Measurements from ENCODE around the gene CHMP3. TPM values are rescaled to one million over a fixed set of nuclear protein-coding genes. Genes with fewer than 3 reads are reported as not detected.

CHMP3 gene
- total and polyA plus RNA-seq, 2 of the 13 experiments (the other 11 are each of a cell fraction or from before 2014, with no cell fraction given): 64.1 to 114 TPM

DNA sequence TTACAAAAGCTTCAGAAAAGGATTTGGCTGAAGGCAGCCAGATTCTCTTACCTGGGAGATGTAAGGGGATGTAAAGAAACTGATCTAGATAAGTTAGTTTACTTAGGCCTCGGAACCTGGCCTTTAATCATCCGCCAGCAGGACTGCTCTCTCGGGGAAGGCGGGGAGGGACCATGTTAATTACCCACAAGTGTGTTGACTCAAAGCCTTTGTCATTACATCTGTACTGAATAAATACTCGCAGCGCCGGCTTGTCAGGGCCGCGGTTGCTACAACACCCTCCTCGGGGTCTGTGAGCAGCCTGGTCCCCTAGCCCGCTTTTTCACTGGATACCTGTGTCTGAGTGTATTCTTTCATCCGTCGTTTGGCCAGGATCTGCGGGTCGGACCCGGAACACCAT is 6.7 kb downstream of the CHMP3 start (continued):
- TF ChIP-seq, protein P1, sequence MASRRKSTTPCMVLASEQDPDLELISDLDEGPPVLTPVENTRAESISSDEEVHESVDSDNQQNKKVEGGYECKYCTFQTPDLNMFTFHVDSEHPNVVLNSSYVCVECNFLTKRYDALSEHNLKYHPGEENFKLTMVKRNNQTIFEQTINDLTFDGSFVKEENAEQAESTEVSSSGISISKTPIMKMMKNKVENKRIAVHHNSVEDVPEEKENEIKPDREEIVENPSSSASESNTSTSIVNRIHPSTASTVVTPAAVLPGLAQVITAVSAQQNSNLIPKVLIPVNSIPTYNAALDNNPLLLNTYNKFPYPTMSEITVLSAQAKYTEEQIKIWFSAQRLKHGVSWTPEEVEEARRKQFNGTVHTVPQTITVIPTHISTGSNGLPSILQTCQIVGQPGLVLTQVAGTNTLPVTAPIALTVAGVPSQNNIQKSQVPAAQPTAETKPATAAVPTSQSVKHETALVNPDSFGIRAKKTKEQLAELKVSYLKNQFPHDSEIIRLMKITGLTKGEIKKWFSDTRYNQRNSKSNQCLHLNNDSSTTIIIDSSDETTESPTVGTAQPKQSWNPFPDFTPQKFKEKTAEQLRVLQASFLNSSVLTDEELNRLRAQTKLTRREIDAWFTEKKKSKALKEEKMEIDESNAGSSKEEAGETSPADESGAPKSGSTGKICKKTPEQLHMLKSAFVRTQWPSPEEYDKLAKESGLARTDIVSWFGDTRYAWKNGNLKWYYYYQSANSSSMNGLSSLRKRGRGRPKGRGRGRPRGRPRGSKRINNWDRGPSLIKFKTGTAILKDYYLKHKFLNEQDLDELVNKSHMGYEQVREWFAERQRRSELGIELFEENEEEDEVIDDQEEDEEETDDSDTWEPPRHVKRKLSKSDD (CRISPR knock-in tag; IDR thresholded peaks at IDR 0.05; ENCODE audit: low read depth): peak; percentile 60; the same call in 1 of the 2 replicates
- TF ChIP-seq ZNF598 (CRISPR knock-in tag; IDR thresholded peaks at IDR 0.05; ENCODE audit: borderline replicate concordance) (no peak), ZNF484 (CRISPR knock-in tag; IDR thresholded peaks at IDR 0.05; ENCODE audit: borderline replicate concordance, low read depth) (no peak), RARG (CRISPR knock-in tag; IDR thresholded peaks at IDR 0.05; ENCODE audit: low read depth) (no peak), BORCS8-MEF2B (CRISPR knock-in tag; IDR thresholded peaks at IDR 0.05) (0 out of 2 replicates have a peak, but pooled peaks have one; percentile 19), RCOR2 (CRISPR knock-in tag; IDR thresholded peaks at IDR 0.05) (peak; percentile 79), ZFP1 (CRISPR knock-in tag; IDR thresholded peaks at IDR 0.05) (peak; percentile 91), ZNF468 (CRISPR knock-in tag; IDR thresholded peaks at IDR 0.05) (no peak), KDM2A (CRISPR knock-in tag; IDR thresholded peaks at IDR 0.05; ENCODE audit: borderline replicate concordance, low read depth) (peak; percentile 69; the same call in 1 of the 2 replicates), GATAD1 (CRISPR knock-in tag; IDR thresholded peaks at IDR 0.05) (peak; percentile 27; the same call in 1 of the 2 replicates), ZNF3 (CRISPR knock-in tag; IDR thresholded peaks at IDR 0.05) (no peak), ZNF446 (CRISPR knock-in tag; IDR thresholded peaks at IDR 0.05) (no peak), ERF (CRISPR knock-in tag; IDR thresholded peaks at IDR 0.05) (0 out of 2 replicates have a peak, but pooled peaks have one; percentile 55), ZNF550 (CRISPR knock-in tag; IDR thresholded peaks at IDR 0.05; ENCODE audit: borderline replicate concordance) (no peak), FOSL2 (CRISPR knock-in tag; IDR thresholded peaks at IDR 0.05) (peak; percentile 80)
- TF ChIP-seq, protein P2, sequence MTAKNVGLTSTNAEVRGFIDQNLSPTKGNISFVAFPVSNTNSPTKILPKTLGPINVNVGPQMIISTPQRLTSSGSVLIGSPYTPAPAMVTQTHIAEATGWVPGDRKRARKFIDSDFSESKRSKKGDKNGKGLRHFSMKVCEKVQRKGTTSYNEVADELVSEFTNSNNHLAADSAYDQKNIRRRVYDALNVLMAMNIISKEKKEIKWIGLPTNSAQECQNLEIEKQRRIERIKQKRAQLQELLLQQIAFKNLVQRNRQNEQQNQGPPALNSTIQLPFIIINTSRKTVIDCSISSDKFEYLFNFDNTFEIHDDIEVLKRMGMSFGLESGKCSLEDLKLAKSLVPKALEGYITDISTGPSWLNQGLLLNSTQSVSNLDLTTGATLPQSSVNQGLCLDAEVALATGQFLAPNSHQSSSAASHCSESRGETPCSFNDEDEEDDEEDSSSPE (CRISPR knock-in tag; IDR thresholded peaks at IDR 0.05): 0 out of 2 replicates have a peak, but pooled peaks have one; percentile 16
- TF ChIP-seq, protein P3, sequence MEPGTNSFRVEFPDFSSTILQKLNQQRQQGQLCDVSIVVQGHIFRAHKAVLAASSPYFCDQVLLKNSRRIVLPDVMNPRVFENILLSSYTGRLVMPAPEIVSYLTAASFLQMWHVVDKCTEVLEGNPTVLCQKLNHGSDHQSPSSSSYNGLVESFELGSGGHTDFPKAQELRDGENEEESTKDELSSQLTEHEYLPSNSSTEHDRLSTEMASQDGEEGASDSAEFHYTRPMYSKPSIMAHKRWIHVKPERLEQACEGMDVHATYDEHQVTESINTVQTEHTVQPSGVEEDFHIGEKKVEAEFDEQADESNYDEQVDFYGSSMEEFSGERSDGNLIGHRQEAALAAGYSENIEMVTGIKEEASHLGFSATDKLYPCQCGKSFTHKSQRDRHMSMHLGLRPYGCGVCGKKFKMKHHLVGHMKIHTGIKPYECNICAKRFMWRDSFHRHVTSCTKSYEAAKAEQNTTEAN (CRISPR knock-in tag; conservative IDR thresholded peaks at IDR 0.05): no peak
- TF ChIP-seq, protein P4, sequence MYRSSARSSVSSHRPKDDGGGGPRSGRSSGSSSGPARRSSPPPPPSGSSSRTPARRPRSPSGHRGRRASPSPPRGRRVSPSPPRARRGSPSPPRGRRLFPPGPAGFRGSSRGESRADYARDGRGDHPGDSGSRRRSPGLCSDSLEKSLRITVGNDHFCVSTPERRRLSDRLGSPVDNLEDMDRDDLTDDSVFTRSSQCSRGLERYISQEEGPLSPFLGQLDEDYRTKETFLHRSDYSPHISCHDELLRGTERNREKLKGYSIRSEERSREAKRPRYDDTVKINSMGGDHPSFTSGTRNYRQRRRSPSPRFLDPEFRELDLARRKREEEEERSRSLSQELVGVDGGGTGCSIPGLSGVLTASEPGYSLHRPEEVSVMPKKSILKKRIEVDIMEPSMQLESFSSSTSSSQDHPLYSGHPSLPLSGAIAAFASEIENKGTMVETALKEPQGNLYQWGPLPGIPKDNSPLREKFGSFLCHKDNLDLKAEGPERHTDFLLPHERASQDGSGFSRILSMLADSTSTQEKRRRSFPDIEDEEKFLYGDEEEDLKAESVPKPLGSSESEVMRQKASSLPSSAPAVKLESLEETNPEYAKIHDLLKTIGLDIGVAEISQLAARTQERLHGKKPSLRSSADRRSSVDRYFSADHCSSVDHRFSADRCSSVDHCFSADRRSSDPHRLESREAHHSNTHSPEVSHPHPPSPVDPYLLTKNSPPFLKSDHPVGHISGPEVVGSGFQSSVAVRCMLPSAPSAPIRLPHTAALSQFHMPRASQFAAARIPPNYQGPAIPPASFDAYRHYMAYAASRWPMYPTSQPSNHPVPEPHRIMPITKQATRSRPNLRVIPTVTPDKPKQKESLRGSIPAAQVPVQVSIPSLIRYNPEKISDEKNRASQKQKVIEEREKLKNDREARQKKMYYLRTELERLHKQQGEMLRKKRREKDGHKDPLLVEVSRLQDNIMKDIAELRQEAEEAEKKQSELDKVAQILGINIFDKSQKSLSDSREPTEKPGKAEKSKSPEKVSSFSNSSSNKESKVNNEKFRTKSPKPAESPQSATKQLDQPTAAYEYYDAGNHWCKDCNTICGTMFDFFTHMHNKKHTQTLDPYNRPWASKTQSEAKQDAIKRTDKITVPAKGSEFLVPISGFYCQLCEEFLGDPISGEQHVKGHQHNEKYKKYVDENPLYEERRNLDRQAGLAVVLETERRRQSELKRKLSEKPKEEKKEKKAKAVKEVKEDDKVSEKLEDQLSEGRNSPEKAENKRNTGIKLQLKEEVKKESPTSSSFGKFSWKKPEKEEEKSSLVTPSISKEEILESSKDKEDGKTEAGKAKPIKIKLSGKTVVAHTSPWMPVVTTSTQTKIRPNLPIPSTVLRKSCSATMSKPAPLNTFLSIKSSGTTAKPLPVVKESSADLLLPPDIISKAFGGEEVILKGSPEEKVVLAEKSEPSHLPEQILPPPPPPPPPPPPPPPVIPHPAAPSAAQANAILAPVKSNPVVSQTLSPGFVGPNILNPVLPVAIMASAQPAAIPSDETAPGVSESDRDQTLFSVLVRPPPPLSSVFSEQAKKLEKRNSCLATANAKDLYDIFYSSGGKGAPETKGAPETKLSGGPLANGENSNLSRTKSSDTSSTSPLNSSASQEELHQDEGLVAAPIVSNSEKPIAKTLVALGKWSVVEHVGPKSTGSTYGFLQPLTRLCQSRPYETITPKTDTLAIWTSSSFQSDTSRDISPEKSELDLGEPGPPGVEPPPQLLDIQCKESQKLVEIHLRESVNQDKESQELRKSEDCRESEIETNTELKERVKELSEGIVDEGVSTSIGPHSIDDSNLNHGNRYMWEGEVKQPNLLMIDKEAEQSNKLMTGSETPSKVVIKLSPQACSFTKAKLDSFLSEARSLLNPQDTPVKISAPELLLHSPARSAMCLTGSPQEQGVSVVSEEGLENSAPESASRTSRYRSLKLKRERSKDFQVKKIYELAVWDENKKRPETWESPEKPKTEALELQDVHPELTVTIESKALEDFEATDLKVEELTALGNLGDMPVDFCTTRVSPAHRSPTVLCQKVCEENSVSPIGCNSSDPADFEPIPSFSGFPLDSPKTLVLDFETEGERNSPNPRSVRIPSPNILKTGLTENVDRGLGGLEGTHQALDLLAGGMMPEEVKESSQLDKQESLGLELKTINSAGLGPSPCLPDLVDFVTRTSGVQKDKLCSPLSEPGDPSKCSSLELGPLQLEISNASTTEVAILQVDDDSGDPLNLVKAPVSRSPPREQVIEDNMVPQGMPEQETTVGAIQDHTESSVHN (CRISPR knock-in tag; IDR thresholded peaks at IDR 0.05): no peak

Data from HepG2 (cell line).